ENCODE measurements around the gene WDFY2. TPM values are rescaled to one million over a fixed set of nuclear protein-coding genes. Genes with fewer than 3 reads are reported as not detected.

The WDFY2 gene
- total and polyA plus RNA-seq, 11 donors: 2.0 to 12.6 (median 6.5) TPM

- Histone ChIP-seq H3K36me3 (peaks cover 0 to 14% (median 0%) of the 10 kb centered on the region in 9 donors), H3K27ac (no peak overlapping the region), H3K9me3 (no peaks in the 10 kb centered on the region), H3K4me1 (peaks cover 6 to 34% (median 27%) of the 10 kb centered on the region in 12 donors), H3K4me3 (no peak overlapping the region), H3K27me3 (no peaks in the 10 kb centered on the region)
- ATAC-seq (no peak), DNase-seq (no peak)
- WGBS, 4 donors: 94 to 96% (median 94%) methylated on average over 12 of the region's 12 CpGs
- no peak for TF ChIP-seq CTCF (IDR thresholded peaks at IDR 0.05)
- TF ChIP-seq POLR2A (IDR thresholded peaks at IDR 0.05): no peak
- intact Hi-C loops (cut with DNase I): loop anchor here in 5 of 10 donors (5.0 to 10.0 kb wide), 5 partner anchors 214 to 364 kb away; partner anchors contain the start of genes WDFY2 (in 2 of the 5) and INTS6 (in 1 of the 5)
Observed at GRCh38 chr13:51799261-51799660, 215.0 kb downstream of the WDFY2 start.

- TF ChIP-seq CTCF (IDR thresholded peaks at IDR 0.05) (no peak), POLR2A (IDR thresholded peaks at IDR 0.05) (no peak)
- Histone ChIP-seq H3K4me1 (peaks cover 6 to 46% (median 35%) of the 10 kb centered on the region in 12 donors), H3K27me3 (no peaks in the 10 kb centered on the region), H3K9me3 (no peaks in the 10 kb centered on the region), H3K4me3 (no peak overlapping the region), H3K27ac (peak overlapping the region in 7 of 12 donors; percentile 97 to 100 (median 100)), H3K36me3 (peaks cover 0 to 14% (median 0%) of the 10 kb centered on the region in 9 donors)
- DNase-seq (peak in 1 of 5 donors; percentile 65), ATAC-seq (peak in 1 of 4 donors; percentile 13)
- 67 to 87% (median 78%) methylated on average over 5 of the region's 5 CpGs for WGBS, 4 donors
- intact Hi-C loops (cut with DNase I): loop anchor here (2.0 to 10.0 kb wide), 7 partner anchors 34 to 852 kb away; partner anchors contain the start of genes INTS6 (in 7 of the 10), WDFY2 (in 4 of the 10), FAM124A (in 1 of the 10) and SUGT1 (in 1 of the 10)
Observed at GRCh38 chr13:51800486-51800885, 216.2 kb downstream of the WDFY2 start.

GRCh38 chr13:51801631-51802099 is 217.4 kb downstream of the WDFY2 start:
- H3K4me1 ChIP-seq: peaks cover 6 to 56% (median 38%) of the 10 kb centered on the region in 12 donors
- H3K4me3 ChIP-seq: no peak overlapping the region
- peak overlapping the region; percentile 62 to 100 (median 100) for H3K27ac ChIP-seq
- H3K27me3 ChIP-seq: no peaks in the 10 kb centered on the region
- 30 to 39% (median 34%) methylated on average over 7 of the region's 7 CpGs for WGBS, 4 donors
- intact Hi-C loops (cut with DNase I): loop anchor here (2.0 to 10.0 kb wide), 8 partner anchors 35 to 851 kb away; partner anchors contain the start of genes INTS6 (in 7 of the 10), WDFY2 (in 5 of the 10), FAM124A (in 1 of the 10) and SUGT1 (in 1 of the 10)
- DNase-seq: peak; percentile 81 to 90 (median 84)
- no peaks in the 10 kb centered on the region for H3K9me3 ChIP-seq
- H3K36me3 ChIP-seq: peaks cover 0 to 14% (median 0%) of the 10 kb centered on the region in 9 donors
- TF ChIP-seq CTCF (IDR thresholded peaks at IDR 0.05): no peak
- no peak for TF ChIP-seq POLR2A (IDR thresholded peaks at IDR 0.05)
- ATAC-seq: peak; percentile 32 to 54 (median 40)

- no peaks in the 10 kb centered on the region for H3K27me3 ChIP-seq
- 49 to 55% (median 49%) methylated on average over 9 of the region's 9 CpGs for WGBS, 4 donors
- no peaks in the 10 kb centered on the region for H3K9me3 ChIP-seq
- H3K27ac ChIP-seq: peak overlapping the region; percentile 97 to 100 (median 100)
- H3K36me3 ChIP-seq: peaks cover 0 to 14% (median 0%) of the 10 kb centered on the region in 9 donors
- intact Hi-C loops (cut with DNase I): loop anchor here (2.0 to 10.0 kb wide), 7 partner anchors 216 to 849 kb away; partner anchors contain the start of genes INTS6 (in 7 of the 10), WDFY2 (in 5 of the 10), FAM124A (in 1 of the 10) and SUGT1 (in 1 of the 10)
- ATAC-seq (no peak), DNase-seq (no peak)
- peaks cover 6 to 62% (median 41%) of the 10 kb centered on the region in 12 donors for H3K4me1 ChIP-seq
- TF ChIP-seq POLR2A (IDR thresholded peaks at IDR 0.05): no peak
- no peak for TF ChIP-seq CTCF (IDR thresholded peaks at IDR 0.05)
- H3K4me3 ChIP-seq: peak overlapping the region; percentile 60 to 97 (median 78)
Observed at GRCh38 chr13:51802631-51803418, 218.6 kb downstream of the WDFY2 start.
